ENCODE results near the gene SNAPC2. TPM values are rescaled to one million over a fixed set of nuclear protein-coding genes. Genes with fewer than 3 reads are reported as not detected.

The SNAPC2 gene
- total and polyA plus RNA-seq, 7 donors: 4.6 to 16.0 (median 8.5) TPM

DNA sequence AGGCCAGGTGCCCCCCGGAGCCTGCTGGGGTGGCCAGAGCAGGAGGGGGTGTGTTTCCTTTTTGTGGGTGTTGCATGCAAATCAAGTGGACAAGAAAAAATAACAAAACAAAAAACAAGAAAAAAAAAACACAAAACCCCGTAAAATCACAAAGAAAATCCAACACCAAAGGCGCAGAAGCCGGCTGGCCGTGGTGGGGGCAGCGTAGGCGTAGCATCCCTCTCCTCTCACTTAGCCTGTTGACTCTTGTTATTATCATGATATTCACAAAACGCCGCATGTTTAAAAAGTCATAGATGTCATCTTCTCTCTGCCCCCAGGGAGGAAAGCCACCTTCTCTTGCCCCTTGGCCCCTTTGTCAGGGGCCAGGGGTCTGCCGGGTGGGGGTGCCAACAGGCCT lies 6.5 kb upstream of the SNAPC2 start:
- Histone ChIP-seq H3K27ac (no peak overlapping the region), H3K4me3 (no peak overlapping the region), H3K9me3 (no peaks in the 10 kb centered on the region), H3K36me3 (ENCODE audit: insufficient read depth in 1 of 2, low read depth in 1 of 2) (peaks cover 4 to 40% of the 10 kb centered on the region in 2 donors), H3K27me3 (ENCODE audit: insufficient read depth in 3 of 3, low read length in 2 of 3) (peaks cover 0 to 14% (median 5%) of the 10 kb centered on the region in 3 donors), H3K4me1 (peaks cover 13% of the 10 kb centered on the region)
- no peak for DNase-seq
- no peak for ATAC-seq
- intact Hi-C loops (cut with DNase I): no loop called here
- TF ChIP-seq, protein P1, sequence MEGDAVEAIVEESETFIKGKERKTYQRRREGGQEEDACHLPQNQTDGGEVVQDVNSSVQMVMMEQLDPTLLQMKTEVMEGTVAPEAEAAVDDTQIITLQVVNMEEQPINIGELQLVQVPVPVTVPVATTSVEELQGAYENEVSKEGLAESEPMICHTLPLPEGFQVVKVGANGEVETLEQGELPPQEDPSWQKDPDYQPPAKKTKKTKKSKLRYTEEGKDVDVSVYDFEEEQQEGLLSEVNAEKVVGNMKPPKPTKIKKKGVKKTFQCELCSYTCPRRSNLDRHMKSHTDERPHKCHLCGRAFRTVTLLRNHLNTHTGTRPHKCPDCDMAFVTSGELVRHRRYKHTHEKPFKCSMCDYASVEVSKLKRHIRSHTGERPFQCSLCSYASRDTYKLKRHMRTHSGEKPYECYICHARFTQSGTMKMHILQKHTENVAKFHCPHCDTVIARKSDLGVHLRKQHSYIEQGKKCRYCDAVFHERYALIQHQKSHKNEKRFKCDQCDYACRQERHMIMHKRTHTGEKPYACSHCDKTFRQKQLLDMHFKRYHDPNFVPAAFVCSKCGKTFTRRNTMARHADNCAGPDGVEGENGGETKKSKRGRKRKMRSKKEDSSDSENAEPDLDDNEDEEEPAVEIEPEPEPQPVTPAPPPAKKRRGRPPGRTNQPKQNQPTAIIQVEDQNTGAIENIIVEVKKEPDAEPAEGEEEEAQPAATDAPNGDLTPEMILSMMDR (IDR thresholded peaks at IDR 0.05): no peak
- 80 to 89% (median 84%) methylated on average over 10 of the region's 10 CpGs for WGBS, 3 donors

DNA sequence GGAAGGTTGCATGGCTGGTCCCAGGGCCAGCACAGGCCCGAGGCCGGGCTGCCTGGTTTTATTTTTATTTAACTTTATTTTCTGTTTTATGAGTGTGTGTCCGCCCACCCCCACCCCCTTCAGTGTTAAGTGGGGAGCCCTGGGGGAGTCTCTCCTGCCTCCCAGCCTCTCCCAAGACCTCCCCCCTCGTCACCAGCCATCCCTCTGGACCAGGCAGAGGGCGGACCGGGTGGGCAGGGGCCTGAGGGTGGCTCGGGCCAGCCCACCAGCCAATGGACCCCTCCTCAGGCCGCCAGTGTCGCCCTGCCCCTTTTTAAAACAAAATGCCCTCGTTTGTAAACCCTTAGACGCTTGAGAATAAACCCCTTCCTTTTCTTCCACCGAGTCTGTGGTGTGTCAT lies 6.0 kb upstream of the SNAPC2 start:
- WGBS, 3 donors: 41 to 56% (median 46%) methylated on average over 11 to 12 of the region's 12 CpGs
- Histone ChIP-seq H3K27me3 (ENCODE audit: insufficient read depth in 3 of 3, low read length in 2 of 3) (peaks cover 0 to 14% (median 5%) of the 10 kb centered on the region in 3 donors), H3K9me3 (no peaks in the 10 kb centered on the region), H3K4me3 (no peak overlapping the region), H3K4me1 (peaks cover 14% of the 10 kb centered on the region), H3K36me3 (ENCODE audit: insufficient read depth in 1 of 2, low read depth in 1 of 2) (peaks cover 4 to 38% of the 10 kb centered on the region in 2 donors), H3K27ac (no peak overlapping the region)
- intact Hi-C loops (cut with DNase I): no loop called here
- no peak for DNase-seq
- TF ChIP-seq, protein P1 (IDR thresholded peaks at IDR 0.05): no peak
- no peak for ATAC-seq

DNA sequence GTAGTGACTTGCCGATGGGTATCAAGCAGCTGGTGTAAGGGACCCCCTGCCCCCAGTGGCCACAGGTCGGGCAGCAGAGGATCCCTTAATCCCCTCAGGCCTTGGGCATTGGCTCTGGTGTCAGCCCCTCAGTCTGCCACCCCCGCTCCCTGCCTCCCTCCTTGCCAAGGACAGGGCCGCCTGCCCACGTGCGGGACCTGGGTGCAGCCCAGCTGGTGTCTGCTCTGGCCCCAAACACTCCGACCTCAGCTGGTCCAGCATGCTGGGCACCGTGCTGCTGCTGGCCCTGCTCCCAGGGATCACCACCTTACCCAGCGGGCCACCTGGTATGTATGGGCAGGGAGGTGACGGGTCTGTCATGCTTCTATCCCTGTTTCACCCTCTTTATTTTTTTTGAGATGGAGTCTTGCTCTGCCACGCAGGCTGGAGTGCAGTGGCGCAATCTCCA lies 5.5 kb upstream of the SNAPC2 start, which contains the start of gene TGFBR3L:
TSS of gene TGFBR3L (plus strand) at position 233 of the 448 bp plus-strand sequence.
- no peaks in the 10 kb centered on the region for H3K9me3 ChIP-seq
- TF ChIP-seq, protein P1 (IDR thresholded peaks at IDR 0.05): no peak
- peaks cover 4 to 33% of the 10 kb centered on the region in 2 donors for H3K36me3 ChIP-seq (ENCODE audit: insufficient read depth in 1 of 2, low read depth in 1 of 2)
- peaks cover 0 to 14% (median 5%) of the 10 kb centered on the region in 3 donors for H3K27me3 ChIP-seq (ENCODE audit: insufficient read depth in 3 of 3, low read length in 2 of 3)
- peaks cover 14% of the 10 kb centered on the region for H3K4me1 ChIP-seq
- peak within 1 kb of the TSS; percentile 82 for H3K4me3 ChIP-seq
- peak in 1 of 2 donors; percentile 30 for DNase-seq
- no peak within 1 kb of the TSS for H3K27ac ChIP-seq
- peak; percentile 6 to 16 (median 8) for ATAC-seq
- WGBS, 3 donors: 27 to 54% (median 31%) methylated on average over 9 to 12 of the region's 12 CpGs
- intact Hi-C loops (cut with DNase I): no loop called here

DNA sequence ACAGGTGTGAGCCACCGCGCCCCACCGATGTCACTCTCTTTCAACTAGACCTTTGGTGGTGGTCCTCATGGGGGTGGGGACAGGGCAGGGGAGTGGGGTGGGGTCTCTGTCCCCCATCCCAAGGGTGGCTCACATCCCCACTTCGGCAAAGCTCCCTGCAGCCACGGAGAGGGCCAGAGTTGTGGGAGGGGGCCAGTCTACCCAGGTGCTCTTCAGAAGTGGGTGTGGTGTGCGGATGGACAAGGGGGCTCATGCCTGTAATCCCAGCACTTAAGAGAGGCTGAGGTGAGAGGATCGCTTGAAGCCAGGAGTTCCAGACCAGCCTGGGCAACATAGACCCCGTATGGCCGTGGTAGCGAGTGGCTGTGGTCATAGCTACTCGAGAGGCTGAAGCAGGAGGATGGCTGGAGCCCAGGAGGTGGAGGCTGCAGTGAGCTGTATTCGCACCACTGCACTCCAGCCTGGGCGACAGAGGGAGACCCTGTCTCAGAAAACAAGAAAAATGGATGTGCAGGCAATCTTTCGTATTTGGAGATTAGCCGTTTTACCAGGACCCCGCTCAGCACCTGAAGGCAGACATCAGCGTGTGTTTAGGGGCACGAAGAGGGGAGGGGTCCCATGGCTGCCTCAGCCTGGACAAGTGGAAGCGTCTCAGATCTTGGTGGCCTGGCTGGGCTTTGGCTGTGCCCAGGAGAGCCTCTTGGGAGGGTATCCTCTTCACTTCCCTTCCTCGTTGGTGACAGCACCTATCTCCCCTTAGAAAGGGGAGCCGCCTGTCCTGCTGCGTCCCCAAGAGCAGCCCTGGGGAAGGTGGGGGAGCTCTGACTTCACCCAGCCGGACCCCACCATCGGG lies 4.7 kb upstream of the SNAPC2 start:
- ATAC-seq (no peak), DNase-seq (no peak)
- Histone ChIP-seq H3K36me3 (ENCODE audit: insufficient read depth in 1 of 2, low read depth in 1 of 2) (peaks cover under 1 to 24% of the 10 kb centered on the region in 2 donors), H3K9me3 (no peaks in the 10 kb centered on the region), H3K27me3 (ENCODE audit: insufficient read depth in 3 of 3, low read length in 2 of 3) (peaks cover 0 to 14% (median 5%) of the 10 kb centered on the region in 3 donors), H3K4me1 (peaks cover 14% of the 10 kb centered on the region), H3K4me3 (peak overlapping the region; percentile 82), H3K27ac (peak overlapping the region; percentile 75)
- intact Hi-C loops (cut with DNase I): no loop called here
- 34 to 45% (median 42%) methylated on average over 24 of the region's 24 CpGs for WGBS, 3 donors
- TF ChIP-seq, protein P1 (IDR thresholded peaks at IDR 0.05): no peak
